Measurements from ENCODE around the gene ADAM8.

ADAM8 gene

DNA sequence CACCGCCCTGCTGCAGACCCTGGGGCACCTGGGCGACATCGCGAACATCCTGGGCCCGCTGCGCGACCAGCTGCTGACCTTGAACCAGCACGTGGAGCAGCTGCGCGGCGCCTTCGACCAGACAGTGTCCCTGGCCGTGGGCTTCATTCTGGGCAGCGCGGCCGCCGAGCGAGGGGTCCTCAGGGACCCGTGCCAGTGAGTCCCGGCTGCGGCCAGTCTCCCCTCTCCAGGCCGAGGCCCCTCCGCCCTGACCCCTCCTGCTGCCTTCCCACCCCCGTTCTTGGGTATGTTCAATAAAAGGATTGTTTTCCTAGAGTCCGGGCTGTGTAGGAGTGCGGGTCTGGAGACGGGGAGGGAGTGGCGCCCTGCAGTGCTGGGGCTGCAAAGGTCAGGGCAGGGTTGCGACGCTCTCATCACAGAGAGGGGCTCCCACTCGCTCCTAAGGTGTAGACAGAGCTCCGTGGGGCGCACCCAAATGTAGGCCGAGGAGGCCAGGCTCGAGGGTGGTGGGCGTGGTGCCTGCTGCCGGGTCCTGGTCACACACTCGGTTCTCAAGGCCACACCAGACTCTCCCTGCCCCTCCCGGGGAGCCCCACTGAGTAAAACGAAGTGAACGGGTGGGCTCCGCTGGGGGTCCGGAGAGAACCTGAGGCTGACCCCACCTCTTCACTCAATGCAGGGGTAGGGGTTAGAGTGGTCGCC lies 45.3 kb downstream of the ADAM8 start:
- Histone ChIP-seq H3K4me3 (replicated peaks; ENCODE audit: insufficient read depth, low read length) (no peak overlapping the region), H3K27ac (replicated peaks) (no peak overlapping the region), H3K27me3 (ENCODE audit: insufficient read depth, poor library complexity, severe bottlenecking) (peaks cover 28% of the 10 kb centered on the region)
- DNase-seq (ENCODE audit: low read depth in 1 of 2, low spot score in 1 of 2), result no peak
- TF ChIP-seq, protein P1, sequence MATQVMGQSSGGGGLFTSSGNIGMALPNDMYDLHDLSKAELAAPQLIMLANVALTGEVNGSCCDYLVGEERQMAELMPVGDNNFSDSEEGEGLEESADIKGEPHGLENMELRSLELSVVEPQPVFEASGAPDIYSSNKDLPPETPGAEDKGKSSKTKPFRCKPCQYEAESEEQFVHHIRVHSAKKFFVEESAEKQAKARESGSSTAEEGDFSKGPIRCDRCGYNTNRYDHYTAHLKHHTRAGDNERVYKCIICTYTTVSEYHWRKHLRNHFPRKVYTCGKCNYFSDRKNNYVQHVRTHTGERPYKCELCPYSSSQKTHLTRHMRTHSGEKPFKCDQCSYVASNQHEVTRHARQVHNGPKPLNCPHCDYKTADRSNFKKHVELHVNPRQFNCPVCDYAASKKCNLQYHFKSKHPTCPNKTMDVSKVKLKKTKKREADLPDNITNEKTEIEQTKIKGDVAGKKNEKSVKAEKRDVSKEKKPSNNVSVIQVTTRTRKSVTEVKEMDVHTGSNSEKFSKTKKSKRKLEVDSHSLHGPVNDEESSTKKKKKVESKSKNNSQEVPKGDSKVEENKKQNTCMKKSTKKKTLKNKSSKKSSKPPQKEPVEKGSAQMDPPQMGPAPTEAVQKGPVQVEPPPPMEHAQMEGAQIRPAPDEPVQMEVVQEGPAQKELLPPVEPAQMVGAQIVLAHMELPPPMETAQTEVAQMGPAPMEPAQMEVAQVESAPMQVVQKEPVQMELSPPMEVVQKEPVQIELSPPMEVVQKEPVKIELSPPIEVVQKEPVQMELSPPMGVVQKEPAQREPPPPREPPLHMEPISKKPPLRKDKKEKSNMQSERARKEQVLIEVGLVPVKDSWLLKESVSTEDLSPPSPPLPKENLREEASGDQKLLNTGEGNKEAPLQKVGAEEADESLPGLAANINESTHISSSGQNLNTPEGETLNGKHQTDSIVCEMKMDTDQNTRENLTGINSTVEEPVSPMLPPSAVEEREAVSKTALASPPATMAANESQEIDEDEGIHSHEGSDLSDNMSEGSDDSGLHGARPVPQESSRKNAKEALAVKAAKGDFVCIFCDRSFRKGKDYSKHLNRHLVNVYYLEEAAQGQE (IDR thresholded peaks at IDR 0.05; ENCODE audit: insufficient replicate concordance, low read depth), result no peak
- TF ChIP-seq GABPA (IDR thresholded peaks at IDR 0.05; ENCODE audit: low read depth) (no peak), SPI1 (IDR thresholded peaks at IDR 0.05; ENCODE audit: borderline replicate concordance, low read depth) (no peak), POLR2AphosphoS5 (IDR thresholded peaks at IDR 0.05; ENCODE audit: low read depth) (no peak)
- TF ChIP-seq, protein P2, sequence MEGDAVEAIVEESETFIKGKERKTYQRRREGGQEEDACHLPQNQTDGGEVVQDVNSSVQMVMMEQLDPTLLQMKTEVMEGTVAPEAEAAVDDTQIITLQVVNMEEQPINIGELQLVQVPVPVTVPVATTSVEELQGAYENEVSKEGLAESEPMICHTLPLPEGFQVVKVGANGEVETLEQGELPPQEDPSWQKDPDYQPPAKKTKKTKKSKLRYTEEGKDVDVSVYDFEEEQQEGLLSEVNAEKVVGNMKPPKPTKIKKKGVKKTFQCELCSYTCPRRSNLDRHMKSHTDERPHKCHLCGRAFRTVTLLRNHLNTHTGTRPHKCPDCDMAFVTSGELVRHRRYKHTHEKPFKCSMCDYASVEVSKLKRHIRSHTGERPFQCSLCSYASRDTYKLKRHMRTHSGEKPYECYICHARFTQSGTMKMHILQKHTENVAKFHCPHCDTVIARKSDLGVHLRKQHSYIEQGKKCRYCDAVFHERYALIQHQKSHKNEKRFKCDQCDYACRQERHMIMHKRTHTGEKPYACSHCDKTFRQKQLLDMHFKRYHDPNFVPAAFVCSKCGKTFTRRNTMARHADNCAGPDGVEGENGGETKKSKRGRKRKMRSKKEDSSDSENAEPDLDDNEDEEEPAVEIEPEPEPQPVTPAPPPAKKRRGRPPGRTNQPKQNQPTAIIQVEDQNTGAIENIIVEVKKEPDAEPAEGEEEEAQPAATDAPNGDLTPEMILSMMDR (IDR thresholded peaks at IDR 0.05; ENCODE audit: insufficient read depth, low read length), result no peak

DNA sequence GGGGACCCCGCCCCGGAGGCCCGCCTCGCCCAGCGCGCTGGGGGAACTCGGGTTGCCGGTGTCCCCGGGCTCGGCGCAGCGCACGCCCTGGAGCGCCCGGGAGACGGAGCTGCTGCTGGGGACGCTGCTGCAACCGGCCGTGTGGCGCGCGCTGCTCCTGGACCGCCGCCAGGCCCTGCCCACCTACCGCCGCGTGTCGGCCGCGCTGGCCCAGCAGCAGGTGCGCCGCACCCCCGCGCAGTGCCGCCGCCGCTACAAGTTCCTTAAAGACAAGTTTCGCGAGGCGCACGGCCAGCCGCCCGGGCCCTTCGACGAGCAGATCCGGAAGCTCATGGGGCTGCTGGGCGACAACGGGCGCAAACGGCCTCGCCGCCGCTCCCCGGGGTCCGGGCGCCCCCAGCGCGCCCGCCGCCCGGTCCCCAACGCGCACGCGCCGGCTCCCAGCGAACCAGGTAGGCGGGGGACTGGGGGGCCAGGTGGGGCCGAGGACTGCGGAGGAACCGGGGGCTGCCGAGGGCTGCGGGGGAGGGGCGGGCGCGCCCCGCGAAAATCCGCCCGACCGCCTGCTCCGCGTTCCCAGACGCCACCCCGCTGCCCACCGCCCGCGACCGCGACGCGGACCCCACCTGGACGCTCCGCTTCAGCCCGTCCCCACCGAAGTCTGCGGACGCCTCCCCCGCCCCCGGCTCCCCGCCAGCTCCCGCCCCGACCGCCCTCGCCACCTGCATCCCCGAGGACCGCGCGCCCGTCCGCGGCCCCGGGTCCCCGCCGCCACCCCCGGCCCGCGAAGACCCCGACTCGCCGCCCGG lies 46.1 kb downstream of the ADAM8 start:
- peaks cover 35% of the 10 kb centered on the region for H3K27me3 ChIP-seq (ENCODE audit: insufficient read depth, poor library complexity, severe bottlenecking)

GRCh38 chr10:133230044-133230361 lies 46.7 kb downstream of the ADAM8 start, which contains the start of gene UTF1:
TSS of gene UTF1 (plus strand) at chr10:133230217. CDS start at chr10:133230289, 72 bp downstream.
- no peak for DNase-seq (ENCODE audit: low read depth in 1 of 2, low spot score in 1 of 2)
- H3K27me3 ChIP-seq (ENCODE audit: insufficient read depth, poor library complexity, severe bottlenecking), result peaks cover 40% of the 10 kb centered on the region
- H3K27ac ChIP-seq (replicated peaks), result no peak within 1 kb of the TSS
- no peak within 1 kb of the TSS for H3K4me3 ChIP-seq (replicated peaks; ENCODE audit: insufficient read depth, low read length)
- TF ChIP-seq, protein P1 (IDR thresholded peaks at IDR 0.05; ENCODE audit: insufficient replicate concordance, low read depth), result no peak
- no peak for TF ChIP-seq GABPA (IDR thresholded peaks at IDR 0.05; ENCODE audit: low read depth)
- TF ChIP-seq SPI1 (IDR thresholded peaks at IDR 0.05; ENCODE audit: borderline replicate concordance, low read depth), result no peak
- TF ChIP-seq, protein P2 (IDR thresholded peaks at IDR 0.05; ENCODE audit: insufficient read depth, low read length), result no peak

More for the DNA sequence above, 46.1 kb downstream of the ADAM8 start:
- peak; percentile 57 to 75 for DNase-seq (ENCODE audit: low read depth in 1 of 2, low spot score in 1 of 2)
- TF ChIP-seq, protein P2 (IDR thresholded peaks at IDR 0.05; ENCODE audit: insufficient read depth, low read length), result no peak
- no peak overlapping the region for H3K4me3 ChIP-seq (replicated peaks; ENCODE audit: insufficient read depth, low read length)
- no peak overlapping the region for H3K27ac ChIP-seq (replicated peaks)

All from HL-60 (cell line).